Right atrium auricular region (tissue), 2 donors: ENCODE results near the gene MRLN. TPM values are rescaled to one million over a fixed set of nuclear protein-coding genes. Genes with fewer than 3 reads are reported as not detected.
"Not testable (repeated sequence)": the region's sequence is repeated elsewhere in the genome, so short reads cannot be mapped to it uniquely, and the experiment has no call there.

ENCODE experiments used
- DNase-seq: peaks from one replicate; pipeline ENCODE4 v3.0.0-alpha.2; 2019; ENCODE audit warnings: low spot score
- H3K27ac ChIP-seq, 2 donors: fragments of 200-600 bp; sonication (generic); 1 replicate in 1 of 2; 2 replicates in 1 of 2; pipeline ENCODE4 v1.5.1; 2016 to 2019
- H3K27me3 ChIP-seq, 2 donors: fragments of 200-600 bp; sonication (generic); one replicate each; pipeline versions ENCODE4 v1.5.1 to v1.6.0; 2017 to 2019
- H3K36me3 ChIP-seq: fragments of 200-600 bp; sonication (generic); one replicate; pipeline ENCODE4 v1.5.1; 2016
- H3K4me1 ChIP-seq, 2 donors: fragments of 200-600 bp; sonication (generic); one replicate each; pipeline versions ENCODE4 v1.5.1 to v1.6.0; 2017 to 2019
- H3K4me3 ChIP-seq, 2 donors: fragments of 200-600 bp; sonication (generic); 1 replicate in 1 of 2; 2 replicates in 1 of 2; pipeline ENCODE4 v1.5.1; 2017 to 2019; ENCODE audit warnings: mild to moderate bottlenecking in 1 of 2, moderate library complexity in 1 of 2
- H3K9me3 ChIP-seq, 2 donors: fragments of 200-600 bp; sonication (generic); one replicate each; pipeline ENCODE4 v1.5.1; 2019
- total RNA-seq, 2 donors: library from RNA; depleted of rRNA; stranded (reverse); fragments of >200 nt; gene quantifications; one replicate each; pipeline ENCODE4 v1.1.0, GENCODE V29; 2016
- TF ChIP-seq, protein P1 (sequence below), 2 donors: fragments of 200-600 bp; sonication (generic); IDR thresholded peaks; one replicate each; pipeline ENCODE4 v1.5.1; 2019; ENCODE audit warnings: antibody characterized with exemption in 2 of 2

MRLN gene
- total RNA-seq, 2 donors from 2014 or later: not detected

DNA sequence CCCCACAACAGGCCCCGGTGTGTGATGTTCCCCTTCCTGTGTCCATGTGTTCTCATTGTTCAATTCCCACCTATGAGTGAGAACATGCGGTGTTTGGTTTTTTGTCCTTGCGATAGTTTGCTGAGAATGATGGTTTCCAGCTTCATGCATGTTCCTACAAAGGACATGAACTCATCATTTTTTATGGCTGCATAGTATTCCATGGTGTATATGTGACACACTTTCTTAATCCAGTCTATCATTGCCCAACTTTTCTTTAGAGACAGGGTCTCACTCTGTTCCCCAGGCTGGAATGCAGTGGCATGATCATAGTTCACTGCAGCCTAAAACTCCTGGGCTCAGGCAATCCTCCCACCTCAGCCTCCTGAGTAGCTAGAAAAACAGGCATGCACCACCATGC, 32.2 kb upstream of the MRLN start:
- H3K9me3 ChIP-seq, DNase-seq, H3K4me1 ChIP-seq: not testable (repeated sequence)

DNA sequence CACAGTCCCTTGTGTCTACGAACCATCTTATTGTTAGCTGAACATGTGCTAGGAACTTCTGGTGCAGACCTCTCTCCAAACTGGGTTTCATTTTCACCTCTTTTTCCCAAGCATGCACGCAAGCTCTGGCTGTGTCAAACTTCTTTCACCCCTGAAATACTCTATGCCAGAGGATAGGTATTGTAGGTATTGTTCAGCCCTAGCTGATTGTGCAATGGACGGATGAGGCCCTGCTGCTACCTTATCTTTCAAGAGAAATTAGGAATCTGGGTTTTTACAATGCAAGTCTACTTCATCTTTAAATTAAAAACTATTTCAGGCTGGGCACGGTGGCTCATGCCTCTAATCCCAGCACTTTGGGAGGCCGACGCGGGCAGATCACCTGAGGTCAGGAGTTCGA, 28.3 kb upstream of the MRLN start:
- Histone ChIP-seq H3K27me3 (no peaks in the 10 kb centered on the region), H3K4me3 (no peak overlapping the region), H3K4me1 (peaks cover 0 to 6% of the 10 kb centered on the region in 2 donors), H3K9me3 (no peaks in the 10 kb centered on the region), H3K27ac (no peak overlapping the region), H3K36me3 (no peaks in the 10 kb centered on the region)
- TF ChIP-seq, protein P1, sequence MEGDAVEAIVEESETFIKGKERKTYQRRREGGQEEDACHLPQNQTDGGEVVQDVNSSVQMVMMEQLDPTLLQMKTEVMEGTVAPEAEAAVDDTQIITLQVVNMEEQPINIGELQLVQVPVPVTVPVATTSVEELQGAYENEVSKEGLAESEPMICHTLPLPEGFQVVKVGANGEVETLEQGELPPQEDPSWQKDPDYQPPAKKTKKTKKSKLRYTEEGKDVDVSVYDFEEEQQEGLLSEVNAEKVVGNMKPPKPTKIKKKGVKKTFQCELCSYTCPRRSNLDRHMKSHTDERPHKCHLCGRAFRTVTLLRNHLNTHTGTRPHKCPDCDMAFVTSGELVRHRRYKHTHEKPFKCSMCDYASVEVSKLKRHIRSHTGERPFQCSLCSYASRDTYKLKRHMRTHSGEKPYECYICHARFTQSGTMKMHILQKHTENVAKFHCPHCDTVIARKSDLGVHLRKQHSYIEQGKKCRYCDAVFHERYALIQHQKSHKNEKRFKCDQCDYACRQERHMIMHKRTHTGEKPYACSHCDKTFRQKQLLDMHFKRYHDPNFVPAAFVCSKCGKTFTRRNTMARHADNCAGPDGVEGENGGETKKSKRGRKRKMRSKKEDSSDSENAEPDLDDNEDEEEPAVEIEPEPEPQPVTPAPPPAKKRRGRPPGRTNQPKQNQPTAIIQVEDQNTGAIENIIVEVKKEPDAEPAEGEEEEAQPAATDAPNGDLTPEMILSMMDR (IDR thresholded peaks at IDR 0.05): no peak
- no peak for DNase-seq

More for the DNA sequence above, 32.2 kb upstream of the MRLN start:
- H3K27ac ChIP-seq, H3K27me3 ChIP-seq, H3K4me3 ChIP-seq, H3K36me3 ChIP-seq: not testable (repeated sequence)

DNA sequence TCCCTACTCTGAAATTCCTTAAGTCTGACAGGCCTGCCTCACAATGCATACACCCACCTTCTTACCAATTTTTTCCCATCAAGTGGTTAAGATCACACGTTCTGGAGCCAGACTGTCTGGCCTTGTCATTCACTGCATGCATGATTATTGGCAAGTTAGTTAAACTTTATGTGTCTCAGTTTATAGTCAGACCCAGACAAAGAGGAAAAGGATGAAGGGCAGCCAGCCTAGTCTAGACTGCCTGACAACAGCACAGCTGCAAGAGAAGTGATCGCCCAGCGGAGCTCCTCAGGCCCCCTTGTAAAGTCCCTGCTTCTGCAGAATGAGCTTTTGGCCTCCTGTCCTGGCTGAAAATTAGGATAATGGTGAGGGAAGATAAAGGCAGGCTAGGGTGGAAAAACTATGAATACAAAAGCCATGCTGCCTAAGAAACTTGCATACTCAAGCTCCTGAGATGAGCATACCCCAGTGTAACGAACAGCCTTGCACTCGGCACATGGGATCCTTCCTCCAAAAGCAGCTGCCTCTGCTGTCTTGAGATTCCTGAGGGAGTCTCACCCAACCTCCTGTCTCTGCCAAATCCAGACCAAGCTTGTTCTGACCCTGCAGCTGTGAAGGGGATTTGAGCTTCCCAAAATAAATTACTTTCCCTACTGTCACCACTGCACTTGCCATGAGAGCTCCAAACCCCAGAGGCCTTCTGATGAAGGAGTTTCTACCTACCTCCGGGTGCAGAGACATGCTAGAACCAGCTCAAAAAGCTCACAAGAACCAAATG, 26.7 kb upstream of the MRLN start:
- TF ChIP-seq, protein P1 (IDR thresholded peaks at IDR 0.05): no peak
- peaks cover 0 to 6% of the 10 kb centered on the region in 2 donors for H3K4me1 ChIP-seq
- H3K36me3 ChIP-seq: no peaks in the 10 kb centered on the region
- no peak for DNase-seq
- H3K27me3 ChIP-seq: no peaks in the 10 kb centered on the region
- no peaks in the 10 kb centered on the region for H3K9me3 ChIP-seq
- no peak overlapping the region for H3K27ac ChIP-seq
- no peak overlapping the region for H3K4me3 ChIP-seq

DNA sequence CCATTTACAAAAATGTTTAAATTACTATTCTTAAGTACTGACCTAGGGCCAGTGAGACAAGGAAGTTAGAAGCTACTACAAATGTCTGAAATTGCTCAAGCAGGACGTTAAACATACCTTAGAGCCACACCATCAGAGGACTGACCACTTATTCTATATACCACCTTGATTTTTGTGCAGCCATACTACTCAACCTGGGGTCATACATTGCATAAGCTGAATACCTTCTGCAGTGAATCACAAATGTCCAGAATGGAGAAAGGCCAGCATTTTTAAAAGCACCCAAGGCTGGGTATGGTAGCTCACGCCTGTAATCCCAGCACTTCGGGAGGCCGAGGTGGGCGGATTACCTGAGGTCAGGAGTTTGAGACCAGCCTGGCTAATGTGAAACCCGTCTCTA, 21.2 kb upstream of the MRLN start:
- no peak overlapping the region for H3K4me3 ChIP-seq
- H3K4me1 ChIP-seq: no peaks in the 10 kb centered on the region
- no peak overlapping the region for H3K27ac ChIP-seq
- H3K27me3 ChIP-seq: no peaks in the 10 kb centered on the region
- TF ChIP-seq, protein P1 (IDR thresholded peaks at IDR 0.05): no peak
- no peak for DNase-seq
- no peaks in the 10 kb centered on the region for H3K9me3 ChIP-seq
- no peaks in the 10 kb centered on the region for H3K36me3 ChIP-seq

DNA sequence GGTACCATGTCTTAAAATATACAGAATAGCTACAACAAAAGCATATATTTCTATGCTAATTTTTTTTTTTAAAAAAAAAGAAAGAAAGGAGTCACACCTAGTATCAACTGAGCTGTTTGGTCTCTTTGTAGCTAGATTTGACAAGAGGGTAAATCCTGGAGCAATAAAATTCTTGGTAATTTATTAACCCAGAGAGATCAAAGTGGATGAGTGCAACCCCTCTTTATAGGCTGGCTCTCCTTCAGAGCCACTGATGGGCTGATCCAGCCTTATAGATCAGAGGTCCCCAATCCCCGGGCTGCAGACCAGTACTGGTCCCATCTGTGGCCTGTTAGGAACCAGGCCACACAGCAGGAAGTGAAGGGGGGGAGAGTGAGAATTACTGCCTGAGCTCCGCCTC, 19.8 kb upstream of the MRLN start:
- no peak overlapping the region for H3K4me3 ChIP-seq

DNA sequence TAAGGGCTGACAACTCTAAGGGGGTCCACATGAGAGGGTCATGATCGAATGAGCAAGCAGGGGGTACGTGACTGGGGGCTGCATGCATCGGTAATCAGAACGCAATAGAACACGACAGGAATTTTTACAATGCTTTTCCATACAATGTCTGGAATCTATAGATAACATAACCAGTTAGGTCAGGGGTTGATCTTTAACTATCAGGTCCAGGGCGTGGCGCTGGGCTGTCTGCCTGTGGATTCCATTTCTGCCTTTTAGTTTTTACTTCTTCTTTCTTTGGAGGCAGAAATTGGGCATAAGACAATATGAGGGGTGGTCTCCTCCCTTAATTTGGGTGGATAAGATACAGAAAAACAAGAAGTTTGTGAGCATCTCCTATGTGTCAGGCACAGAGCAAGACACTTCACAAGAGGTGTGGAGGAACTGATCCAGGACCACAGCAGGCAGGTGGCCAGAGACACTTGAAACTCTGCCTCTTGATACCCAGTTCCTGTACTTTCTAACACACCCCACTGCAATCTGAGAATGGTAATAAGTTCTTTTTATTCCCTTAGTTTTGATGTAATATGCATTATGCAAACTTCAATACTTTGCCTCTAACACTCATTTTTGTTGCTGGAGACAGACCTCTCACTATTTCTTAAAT, 18.0 kb upstream of the MRLN start:
- no peak overlapping the region for H3K4me3 ChIP-seq
- no peak overlapping the region for H3K27ac ChIP-seq
- no peaks in the 10 kb centered on the region for H3K9me3 ChIP-seq
- TF ChIP-seq, protein P1 (IDR thresholded peaks at IDR 0.05): no peak
- no peak for DNase-seq
- no peaks in the 10 kb centered on the region for H3K36me3 ChIP-seq
- H3K27me3 ChIP-seq: no peaks in the 10 kb centered on the region
- H3K4me1 ChIP-seq: no peaks in the 10 kb centered on the region

More for the DNA sequence above, 19.8 kb upstream of the MRLN start:
- TF ChIP-seq, protein P1 (IDR thresholded peaks at IDR 0.05): no peak
- no peaks in the 10 kb centered on the region for H3K36me3 ChIP-seq
- H3K9me3 ChIP-seq: no peaks in the 10 kb centered on the region
- no peak overlapping the region for H3K27ac ChIP-seq
- no peaks in the 10 kb centered on the region for H3K27me3 ChIP-seq
- DNase-seq: no peak
- no peaks in the 10 kb centered on the region for H3K4me1 ChIP-seq
